Activated T-cell treated with anti-CD3 and anti-CD28 coated beads, Interleukin-2, amount 50 U/mL, for 48 hours (primary cell): ENCODE measurements around the gene LRP5.

Experiments
- DNase-seq, 2 experiments: peaks; one replicate each; pipeline ENCODE4 v3.0.0-alpha.2; 2020

LRP5 gene

GRCh38 chr11:68312117-68312779 is at the start of gene LRP5:
TSS of gene LRP5 (plus strand) at chr11:68312591. CDS start at chr11:68312715, 124 bp downstream.
- DNase-seq, result peak in 1 of 2 experiments; percentile 38

- DNase-seq, result no peak
These were observed 48.9 kb upstream of the LRP5 start for GRCh38 chr11:68263444-68264035.

GRCh38 chr11:68264244-68264643 is 48.1 kb upstream of the LRP5 start:
- no peak for DNase-seq

- DNase-seq, result no peak
These were observed 47.5 kb upstream of the LRP5 start for GRCh38 chr11:68264741-68265540.

GRCh38 chr11:68266121-68266891 is 46.1 kb upstream of the LRP5 start:
- no peak for DNase-seq

- no peak for DNase-seq
These were observed 45.2 kb upstream of the LRP5 start for GRCh38 chr11:68266936-68267880.

- DNase-seq, result no peak
These were observed 44.5 kb upstream of the LRP5 start for GRCh38 chr11:68267881-68268240.

- no peak for DNase-seq
These were observed 42.8 kb upstream of the LRP5 start for GRCh38 chr11:68269414-68270081.

GRCh38 chr11:68270196-68271022 is 42.0 kb upstream of the LRP5 start:
- no peak for DNase-seq

GRCh38 chr11:68271023-68271780 is 41.2 kb upstream of the LRP5 start:
- DNase-seq, result peak; percentile 72 to 73

GRCh38 chr11:68271781-68272608 is 40.4 kb upstream of the LRP5 start, which contains the start of gene C11orf24:
TSS of gene C11orf24 (minus strand) at chr11:68271973. CDS start at chr11:68263767, 8,206 bp downstream.
- DNase-seq, result peak; percentile 92 to 95

GRCh38 chr11:68273026-68273738 is 39.2 kb upstream of the LRP5 start:
- no peak for DNase-seq

GRCh38 chr11:68274306-68274705 is 38.1 kb upstream of the LRP5 start:
- DNase-seq, result no peak

- no peak for DNase-seq
These were observed 36.5 kb upstream of the LRP5 start for GRCh38 chr11:68275721-68276507.

GRCh38 chr11:68276861-68277260 is 35.5 kb upstream of the LRP5 start:
- DNase-seq, result no peak

GRCh38 chr11:68279676-68280075 is 32.7 kb upstream of the LRP5 start:
- no peak for DNase-seq
